ENCODE data around the gene CUL3. TPM values are rescaled to one million over a fixed set of nuclear protein-coding genes. Genes with fewer than 3 reads are reported as not detected.
"Not testable (repeated sequence)": the region's sequence is repeated elsewhere in the genome, so short reads cannot be mapped to it uniquely, and the experiment has no call there.

Gene CUL3
- total RNA-seq, 1 experiment from 2014 or later = 114 TPM

- no CpG with 5 or more reads among the region's 6 CpGs for WGBS (ENCODE audit: extremely low coverage, insufficient read length, low lambda C conversion rate)
- H4K20me1 ChIP-seq (ENCODE audit: control insufficient read depth, insufficient read depth, insufficient read length) = no peaks in the 10 kb centered on the region
- H3K36me3 Mint-ChIP-seq (ENCODE audit: insufficient read depth in 1 of 3, low read depth in 3 of 3) = peaks cover 0 to 8% (median 0%) of the 10 kb centered on the region in 3 experiments; a peak in 2 of 7 replicates
- no peak overlapping the region for H4K8ac ChIP-seq (replicated peaks; ENCODE audit: insufficient read length, low read depth, low read length)
- H2AFZ ChIP-seq (ENCODE audit: low read length) = no peak overlapping the region
- no peaks in the 10 kb centered on the region for H3K23me2 ChIP-seq (ENCODE audit: insufficient read length, low read depth, low read length, poor library complexity, severe bottlenecking)
- no peak overlapping the region for H3K56ac ChIP-seq (ENCODE audit: insufficient read length, low read depth, low read length)
- H3K27ac ChIP-seq (ENCODE audit: insufficient read length, low read depth, low read length) = peak overlapping the region; percentile 39
- peaks cover 8% of the 10 kb centered on the region for H3K79me1 ChIP-seq (ENCODE audit: insufficient read depth, low read depth, low read length, poor library complexity, severe bottlenecking)
- H3K4me1 ChIP-seq (ENCODE audit: insufficient read depth, low read length) = peaks cover 3% of the 10 kb centered on the region
- H3K9me3 Mint-ChIP-seq = no peaks in the 10 kb centered on the region
- H3K23ac ChIP-seq (ENCODE audit: insufficient read length, low read depth, low read length) = no peak overlapping the region
- no peak overlapping the region for H2BK20ac ChIP-seq (ENCODE audit: low read depth, low read length, poor library complexity, severe bottlenecking)
- H3K27ac Mint-ChIP-seq = peak overlapping the region; percentile 54 to 92 (median 59); a peak in 6 of 7 replicates
- H2BK120ac ChIP-seq (ENCODE audit: low read depth, low read length, poor library complexity, severe bottlenecking) = no peak overlapping the region
- H2AK5ac ChIP-seq (ENCODE audit: insufficient read length, low read length) = no peak overlapping the region
- no peak overlapping the region for H4K91ac ChIP-seq (ENCODE audit: insufficient read length, low read depth, low read length)
- no peak overlapping the region for H3K18ac ChIP-seq (ENCODE audit: insufficient read length, low read depth, low read length)
- no peaks in the 10 kb centered on the region for H3K9me3 ChIP-seq (ENCODE audit: control insufficient read depth, low read depth, low read length)
- H3K27me3 ChIP-seq (ENCODE audit: insufficient read depth, low read length) = no peaks in the 10 kb centered on the region
- H2BK15ac ChIP-seq (ENCODE audit: low read depth, low read length) = no peak overlapping the region
- TF ChIP-seq CTCF (conservative IDR thresholded peaks at IDR 0.05) = no peak
- DNase-seq = no peak
- H4K5ac ChIP-seq (ENCODE audit: insufficient read length, low read depth, low read length) = no peak overlapping the region
- no peak overlapping the region for H2BK12ac ChIP-seq (ENCODE audit: insufficient read length, low read depth, low read length)
- no peak overlapping the region for H2BK5ac ChIP-seq (ENCODE audit: insufficient read length, low read length)
- no peaks in the 10 kb centered on the region for H3K27me3 Mint-ChIP-seq (ENCODE audit: low read depth)
- H3T11ph ChIP-seq (ENCODE audit: low read length) = no peak overlapping the region
- H3K9ac ChIP-seq (ENCODE audit: extremely low read depth, insufficient read length, low read length) = no peak overlapping the region
- no peak overlapping the region for H3K4ac ChIP-seq (ENCODE audit: low read depth, low read length)
- H3K4me3 Mint-ChIP-seq = no peak overlapping the region
- no peak overlapping the region for H3K4me2 ChIP-seq (ENCODE audit: insufficient read depth, insufficient read length, low read length)
- peak overlapping the region; percentile 57; the same call in 1 of the 2 replicates for H3K14ac ChIP-seq (ENCODE audit: insufficient read depth, low read length)
- H3K79me2 ChIP-seq (ENCODE audit: insufficient read depth, low read length) = peaks cover 11% of the 10 kb centered on the region; the same call in 1 of the 2 replicates
- peaks cover 35 to 37% of the 10 kb centered on the region in 2 experiments for H3K4me1 Mint-ChIP-seq
Observed at GRCh38 chr2:224523626-224524577, 61.3 kb downstream of the CUL3 start.

- H3K27me3 ChIP-seq (ENCODE audit: insufficient read depth, low read length); H4K5ac ChIP-seq (ENCODE audit: insufficient read length, low read depth, low read length); H3K36me3 Mint-ChIP-seq (ENCODE audit: insufficient read depth in 1 of 3, low read depth in 3 of 3); H4K91ac ChIP-seq (ENCODE audit: insufficient read length, low read depth, low read length); H3K4me1 ChIP-seq (ENCODE audit: insufficient read depth, low read length); H4K20me1 ChIP-seq (ENCODE audit: control insufficient read depth, insufficient read depth, insufficient read length); H2BK5ac ChIP-seq (ENCODE audit: insufficient read length, low read length); H3K23me2 ChIP-seq (ENCODE audit: insufficient read length, low read depth, low read length, poor library complexity, severe bottlenecking); H2BK12ac ChIP-seq (ENCODE audit: insufficient read length, low read depth, low read length); H3K9me3 ChIP-seq (ENCODE audit: control insufficient read depth, low read depth, low read length); H2BK15ac ChIP-seq (ENCODE audit: low read depth, low read length); H2BK20ac ChIP-seq (ENCODE audit: low read depth, low read length, poor library complexity, severe bottlenecking); H2AK5ac ChIP-seq (ENCODE audit: insufficient read length, low read length); H3K14ac ChIP-seq (ENCODE audit: insufficient read depth, low read length); H3K79me1 ChIP-seq (ENCODE audit: insufficient read depth, low read depth, low read length, poor library complexity, severe bottlenecking); H3K56ac ChIP-seq (ENCODE audit: insufficient read length, low read depth, low read length); H3K27ac ChIP-seq (ENCODE audit: insufficient read length, low read depth, low read length); H3K4ac ChIP-seq (ENCODE audit: low read depth, low read length); H3K27me3 Mint-ChIP-seq (ENCODE audit: low read depth); H3K27ac Mint-ChIP-seq; H2AFZ ChIP-seq (ENCODE audit: low read length); H2BK120ac ChIP-seq (ENCODE audit: low read depth, low read length, poor library complexity, severe bottlenecking); H3K4me3 Mint-ChIP-seq; DNase-seq; H3K9ac ChIP-seq (ENCODE audit: extremely low read depth, insufficient read length, low read length); H4K8ac ChIP-seq (replicated peaks; ENCODE audit: insufficient read length, low read depth, low read length); H3K4me2 ChIP-seq (ENCODE audit: insufficient read depth, insufficient read length, low read length); H3T11ph ChIP-seq (ENCODE audit: low read length); H3K23ac ChIP-seq (ENCODE audit: insufficient read length, low read depth, low read length); H3K9me3 Mint-ChIP-seq; H3K18ac ChIP-seq (ENCODE audit: insufficient read length, low read depth, low read length): not testable (repeated sequence)
- H3K4me1 Mint-ChIP-seq = peaks cover 29 to 34% of the 10 kb centered on the region in 2 experiments
- WGBS (ENCODE audit: extremely low coverage, insufficient read length, low lambda C conversion rate) = no CpG with 5 or more reads among the region's 10 CpGs
- H3K79me2 ChIP-seq (ENCODE audit: insufficient read depth, low read length) = peaks cover 13% of the 10 kb centered on the region; the same call in 1 of the 2 replicates
Observed at GRCh38 chr2:224522483-224522882, 62.7 kb downstream of the CUL3 start.

Measured in H9 (cell line).